ENCODE data around the gene OLFM1. TPM values are rescaled to one million over a fixed set of nuclear protein-coding genes. Genes with fewer than 3 reads are reported as not detected.

OLFM1 gene
- total RNA-seq = 3.7 and 5.4 TPM in 2 replicates

GRCh38 chr9:135087489-135087792, at the start of gene OLFM1:
TSS of gene OLFM1 (plus strand) at chr9:135087668. CDS start at chr9:135087990, 322 bp downstream.

Other genes with a start within 250 kb of the OLFM1 start
- gene FCN2, start 206.9 kb upstream of the OLFM1 start, total RNA-seq = not detected in 2 replicates
- gene FCN1, start 169.8 kb upstream of the OLFM1 start, total RNA-seq = not detected in 2 replicates